HepG2 (cell line): ENCODE data around the gene SPATA33. TPM values are rescaled to one million over a fixed set of nuclear protein-coding genes. Genes with fewer than 3 reads are reported as not detected.
A peak's percentile ranks its signal among the peaks of the same experiment; 100 is the strongest.

ENCODE experiments used
- CSRNP2 ChIP-seq: sonication (generic); formaldehyde crosslinking; conservative IDR thresholded peaks from 2 replicates; pipeline ENCODE4 v1.8.0; 2022; ENCODE audit warnings: low read depth, missing genetic modification reagents
- EEA1 ChIP-seq: sonication (generic); formaldehyde crosslinking; IDR thresholded peaks from 2 replicates; pipeline ENCODE4 v1.5.1; 2020; ENCODE audit warnings: mild to moderate bottlenecking, missing genetic modification reagents, borderline replicate concordance
- FOXK1 ChIP-seq: sonication (generic); formaldehyde crosslinking; IDR thresholded peaks from 2 replicates; pipeline ENCODE4 v1.4.0; 2020; ENCODE audit warnings: low read depth, missing genetic modification reagents, borderline replicate concordance
- GATAD2A ChIP-seq: IDR thresholded peaks from 2 replicates; pipeline ENCODE4 v1.6.1; 2016
- HMG20A ChIP-seq: IDR thresholded peaks from 2 replicates; pipeline ENCODE4 v1.6.1; 2016; ENCODE audit warnings: borderline replicate concordance
- MXD4 ChIP-seq: IDR thresholded peaks from 2 replicates; pipeline ENCODE4 v1.6.1; 2016; ENCODE audit warnings: mild to moderate bottlenecking, missing biosample characterization, missing genetic modification reagents
- NFE2 ChIP-seq: sonication (generic); formaldehyde crosslinking; IDR thresholded peaks from 2 replicates; pipeline ENCODE4 v1.4.0; 2020; ENCODE audit warnings: missing genetic modification reagents
- NFYC ChIP-seq: IDR thresholded peaks from 2 replicates; pipeline ENCODE4 v1.6.1; 2016; ENCODE audit warnings: missing genetic modification reagents, missing compliant biosample characterization
- NRL ChIP-seq: sonication (generic); formaldehyde crosslinking; IDR thresholded peaks from 2 replicates; pipeline ENCODE4 v1.5.0; 2020; ENCODE audit warnings: missing genetic modification reagents, mild to moderate bottlenecking, moderate library complexity, borderline replicate concordance
- RFX1 ChIP-seq: fragments of 450-650 bp; IDR thresholded peaks from 2 replicates; pipeline ENCODE4 v1.6.1; 2017
- SMC3 ChIP-seq: IDR thresholded peaks from 2 replicates; pipeline ENCODE4 v1.6.1; 2011; ENCODE audit warnings: low read length, improper control_type of control experiment
- TRIM24 ChIP-seq: sonication (generic); formaldehyde crosslinking; IDR thresholded peaks from 2 replicates; pipeline ENCODE4 v1.8.0; 2022; ENCODE audit warnings: mild to moderate bottlenecking, missing genetic modification reagents
- ZBTB20 ChIP-seq: sonication (generic); formaldehyde crosslinking; IDR thresholded peaks from 2 replicates; pipeline ENCODE4 v1.8.1; 2023; ENCODE audit warnings: missing genetic modification reagents, low read depth, mild to moderate bottlenecking, borderline replicate concordance
- ZNF225 ChIP-seq: sonication (generic); formaldehyde crosslinking; IDR thresholded peaks from 2 replicates; pipeline ENCODE4 v1.4.0; 2020; ENCODE audit warnings: mild to moderate bottlenecking, missing genetic modification reagents
- ZNF512 ChIP-seq: sonication (generic); formaldehyde crosslinking; IDR thresholded peaks from 2 replicates; pipeline ENCODE4 v1.4.0; 2020; ENCODE audit warnings: mild to moderate bottlenecking, missing genetic modification reagents
- ZNF670 ChIP-seq: sonication (generic); formaldehyde crosslinking; IDR thresholded peaks from 2 replicates; pipeline ENCODE4 v1.8.0; 2022; ENCODE audit warnings: mild to moderate bottlenecking, missing genetic modification reagents, borderline replicate concordance
- ZNF761 ChIP-seq: sonication (generic); formaldehyde crosslinking; conservative IDR thresholded peaks from 2 replicates; pipeline ENCODE4 v1.4.0; 2020; ENCODE audit warnings: mild to moderate bottlenecking, missing genetic modification reagents
- ZNF770 ChIP-seq: sonication (generic); formaldehyde crosslinking; IDR thresholded peaks from 2 replicates; pipeline ENCODE4 v1.5.0; 2020; ENCODE audit warnings: mild to moderate bottlenecking, missing genetic modification reagents
- polyA plus RNA-seq, 8 experiments: library from polyadenylated mRNA; depleted of rRNA in 3 of 8; stranded (reverse) in 7 of 8; unstranded in 1 of 8; fragments of >200 nt; fragmentation: Illumina TruSeq in 4 of 8; extraction: Trizol in 4 of 8; gene quantifications; 2 replicates each; pipeline versions ENCODE4 v1.2.1 to v1.2.3, GENCODE V29; 2011 to 2016; ENCODE audit warnings: low read depth in 4 of 8, missing spikeins in 1 of 8, mixed read lengths in 1 of 8; ENCODE audit not compliant: insufficient read depth in 1 of 8
- total RNA-seq, 5 experiments: library from RNA; depleted of rRNA; stranded (reverse); fragments of >200 nt; fragmentation: Illumina TruSeq; extraction: Trizol; gene quantifications; 2 replicates each; pipeline ENCODE4 v1.2.3, GENCODE V29; 2016; ENCODE audit warnings: low read depth in 1 of 5
- TF ChIP-seq, protein P1 (sequence below): IDR thresholded peaks from 2 replicates; pipeline ENCODE4 v1.6.1; 2012; ENCODE audit warnings: inconsistent platforms
- TF ChIP-seq, protein P2 (sequence below): sonication (generic); formaldehyde crosslinking; IDR thresholded peaks from 2 replicates; pipeline ENCODE4 v1.5.0; 2020; ENCODE audit warnings: mild to moderate bottlenecking, missing genetic modification reagents
- TF ChIP-seq, protein P3 (sequence below): IDR thresholded peaks from 2 replicates; pipeline ENCODE4 v1.6.1; 2016; ENCODE audit warnings: low read depth, control low read depth

The SPATA33 gene
- total and polyA plus RNA-seq, 2 of the 13 experiments (the other 11 are each of a cell fraction or from before 2014, with no cell fraction given): 5.7 to 11.0 TPM

DNA sequence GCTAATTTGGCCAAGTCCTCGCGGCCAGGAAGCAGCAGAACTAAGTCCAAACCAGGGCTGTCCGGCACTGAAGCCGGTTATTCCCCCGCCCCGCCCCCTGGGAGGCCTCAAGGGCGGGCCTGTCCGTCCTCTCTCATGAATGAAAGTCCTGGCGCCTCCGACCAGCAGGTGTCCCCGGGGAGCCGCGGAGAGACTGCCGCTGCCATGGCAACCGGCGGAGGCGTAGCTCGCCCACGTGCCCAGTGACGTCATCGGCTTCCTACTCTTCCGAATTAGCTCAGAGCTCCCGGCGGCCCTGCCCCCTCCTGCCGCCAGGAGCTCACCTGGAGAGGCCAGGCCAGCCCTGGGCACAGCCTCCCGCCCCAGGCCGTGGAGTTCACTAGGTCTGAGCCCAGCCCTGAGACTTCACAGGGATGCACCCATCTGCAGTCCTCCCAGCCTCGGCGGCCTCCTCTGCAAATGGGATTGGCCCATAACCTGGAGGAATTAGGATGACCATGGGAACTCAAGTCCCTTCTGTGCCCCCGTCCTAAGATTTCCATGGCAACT lies 42.5 kb downstream of the SPATA33 start (continued):
- no peak for TF ChIP-seq TRIM24
- TF ChIP-seq, protein P1, sequence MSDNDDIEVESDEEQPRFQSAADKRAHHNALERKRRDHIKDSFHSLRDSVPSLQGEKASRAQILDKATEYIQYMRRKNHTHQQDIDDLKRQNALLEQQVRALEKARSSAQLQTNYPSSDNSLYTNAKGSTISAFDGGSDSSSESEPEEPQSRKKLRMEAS: peak; percentile 92
- TF ChIP-seq HMG20A (CRISPR knock-in tag): no peak; the same call in 1 of the 2 replicates
- TF ChIP-seq NFYC (CRISPR knock-in tag): peak; percentile 53
- TF ChIP-seq SMC3: peak; percentile 30; the same call in 1 of the 2 replicates
- TF ChIP-seq, protein P2, sequence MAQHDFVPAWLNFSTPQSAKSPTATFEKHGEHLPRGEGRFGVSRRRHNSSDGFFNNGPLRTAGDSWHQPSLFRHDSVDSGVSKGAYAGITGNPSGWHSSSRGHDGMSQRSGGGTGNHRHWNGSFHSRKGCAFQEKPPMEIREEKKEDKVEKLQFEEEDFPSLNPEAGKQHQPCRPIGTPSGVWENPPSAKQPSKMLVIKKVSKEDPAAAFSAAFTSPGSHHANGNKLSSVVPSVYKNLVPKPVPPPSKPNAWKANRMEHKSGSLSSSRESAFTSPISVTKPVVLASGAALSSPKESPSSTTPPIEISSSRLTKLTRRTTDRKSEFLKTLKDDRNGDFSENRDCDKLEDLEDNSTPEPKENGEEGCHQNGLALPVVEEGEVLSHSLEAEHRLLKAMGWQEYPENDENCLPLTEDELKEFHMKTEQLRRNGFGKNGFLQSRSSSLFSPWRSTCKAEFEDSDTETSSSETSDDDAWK: no peak
- 0 out of 2 replicates have a peak, but pooled peaks have one; percentile 74 for TF ChIP-seq ZNF670 (CRISPR knock-in tag)
- TF ChIP-seq ZNF512 (CRISPR knock-in tag): no peak
- TF ChIP-seq GATAD2A (CRISPR knock-in tag): peak; percentile 76
- TF ChIP-seq ZNF225: peak; percentile 29; the same call in 1 of the 2 replicates
- peak; percentile 70; the same call in 1 of the 2 replicates for TF ChIP-seq FOXK1 (CRISPR knock-in tag)
- TF ChIP-seq CSRNP2 (CRISPR knock-in tag): no peak
- no peak for TF ChIP-seq NRL (CRISPR knock-in tag)
- TF ChIP-seq ZNF770 (CRISPR knock-in tag): peak; percentile 66
- TF ChIP-seq MXD4 (CRISPR knock-in tag): peak; percentile 96
- TF ChIP-seq ZNF761 (CRISPR knock-in tag): peak; percentile 77
- no peak for TF ChIP-seq EEA1 (CRISPR knock-in tag)
- TF ChIP-seq, protein P3, sequence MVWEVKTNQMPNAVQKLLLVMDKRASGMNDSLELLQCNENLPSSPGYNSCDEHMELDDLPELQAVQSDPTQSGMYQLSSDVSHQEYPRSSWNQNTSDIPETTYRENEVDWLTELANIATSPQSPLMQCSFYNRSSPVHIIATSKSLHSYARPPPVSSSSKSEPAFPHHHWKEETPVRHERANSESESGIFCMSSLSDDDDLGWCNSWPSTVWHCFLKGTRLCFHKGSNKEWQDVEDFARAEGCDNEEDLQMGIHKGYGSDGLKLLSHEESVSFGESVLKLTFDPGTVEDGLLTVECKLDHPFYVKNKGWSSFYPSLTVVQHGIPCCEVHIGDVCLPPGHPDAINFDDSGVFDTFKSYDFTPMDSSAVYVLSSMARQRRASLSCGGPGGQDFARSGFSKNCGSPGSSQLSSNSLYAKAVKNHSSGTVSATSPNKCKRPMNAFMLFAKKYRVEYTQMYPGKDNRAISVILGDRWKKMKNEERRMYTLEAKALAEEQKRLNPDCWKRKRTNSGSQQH (CRISPR knock-in tag): peak; percentile 94
- TF ChIP-seq ZBTB20 (CRISPR knock-in tag): no peak; the same call in 1 of the 2 replicates
- peak; percentile 100 for TF ChIP-seq RFX1
- 0 out of 2 replicates have a peak, but pooled peaks have one; percentile 3 for TF ChIP-seq NFE2 (CRISPR knock-in tag)
